Tibial nerve (tissue), 3 donors: ENCODE data around the gene TP53I11.

Source experiments
- CTCF ChIP-seq, 5 experiments: fragments of 200-600 bp in 3 of 5; fragments of 450-650 bp in 2 of 5; sonication (generic) in 3 of 5; IDR thresholded peaks; one replicate each; pipeline ENCODE4 v1.5.1; 2016 to 2019; ENCODE audit warnings: antibody characterized with exemption in 5 of 5, mild to moderate bottlenecking in 3 of 5, moderate library complexity in 2 of 5
- POLR2A ChIP-seq, 2 donors: fragments of 450-650 bp; IDR thresholded peaks; one replicate each; pipeline ENCODE4 v1.6.1; 2017; ENCODE audit warnings: antibody characterized with exemption in 2 of 2, mild to moderate bottlenecking in 2 of 2, moderate library complexity in 2 of 2

GRCh38 chr11:44980533-44981427 is 30.1 kb upstream of the TP53I11 start:
- TF ChIP-seq CTCF (IDR thresholded peaks at IDR 0.05) (no peak), POLR2A (IDR thresholded peaks at IDR 0.05) (no peak)
